ENCODE measurements around the gene HIGD2A. TPM values are rescaled to one million over a fixed set of nuclear protein-coding genes. Genes with fewer than 3 reads are reported as not detected.

Gene HIGD2A
- total RNA-seq, 1 donor from 2014 or later, result 103 TPM

DNA sequence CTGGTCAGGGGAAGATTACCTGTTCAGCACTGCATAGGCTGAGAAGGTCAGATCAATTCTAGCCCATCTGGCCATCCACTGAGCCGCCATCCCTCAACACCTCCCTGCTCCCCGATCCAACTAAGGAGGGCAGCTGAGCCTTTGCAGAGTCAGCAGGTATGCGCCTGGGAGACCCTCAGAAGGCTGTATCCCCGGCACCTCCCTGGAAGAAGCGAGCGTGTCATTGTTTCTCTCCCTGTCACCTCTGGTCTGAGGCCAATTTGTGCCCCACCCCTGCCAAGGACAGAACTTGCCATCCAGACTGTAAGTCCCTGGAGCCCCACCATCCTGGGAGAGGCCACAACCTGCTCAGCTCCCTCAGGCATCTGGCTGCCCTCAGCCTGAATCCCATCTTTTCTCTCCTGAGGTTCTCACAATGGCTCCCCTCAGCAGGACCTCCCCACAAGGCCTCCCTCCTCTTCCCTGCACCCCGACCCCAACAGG, 25.2 kb downstream of the HIGD2A start:
- peaks cover 11% of the 10 kb centered on the region for H3K4me1 ChIP-seq (ENCODE audit: insufficient read depth, low read length)
- no peak overlapping the region for H3K27ac Mint-ChIP-seq (ENCODE audit: unreplicated experiment)
- no peak overlapping the region for H3K4me2 ChIP-seq (ENCODE audit: low read length)
- no peak for FAIRE-seq
- peaks cover under 1% of the 10 kb centered on the region for H3K27me3 ChIP-seq (ENCODE audit: insufficient read depth, low read length)
- H3K36me3 ChIP-seq (ENCODE audit: insufficient read depth, low read length), result no peaks in the 10 kb centered on the region
- H3K9me3 Mint-ChIP-seq (ENCODE audit: unreplicated experiment), result no peaks in the 10 kb centered on the region
- DNase-seq (ENCODE audit: low read depth), result no peak
- peaks cover 6% of the 10 kb centered on the region for H3K36me3 Mint-ChIP-seq (ENCODE audit: low read depth, unreplicated experiment)
- H3K4me3 Mint-ChIP-seq (ENCODE audit: unreplicated experiment), result no peak overlapping the region
- no peak overlapping the region for H3K27ac ChIP-seq (ENCODE audit: low read depth, low read length)
- no peaks in the 10 kb centered on the region for H3K9me3 ChIP-seq (ENCODE audit: insufficient read depth, low read depth, low read length)
- no peaks in the 10 kb centered on the region for H3K27me3 Mint-ChIP-seq (ENCODE audit: low read depth, unreplicated experiment)
- H2AFZ ChIP-seq (ENCODE audit: low read depth, low read length), result no peak overlapping the region
- peaks cover 28% of the 10 kb centered on the region for H3K79me2 ChIP-seq (ENCODE audit: insufficient read depth, low read length)
- H4K20me1 ChIP-seq (ENCODE audit: insufficient read depth, low read length), result peaks cover 54% of the 10 kb centered on the region
- H3K4me3 ChIP-seq (ENCODE audit: insufficient read depth, low read depth, low read length), result no peak overlapping the region
- TF ChIP-seq EZH2 (IDR thresholded peaks at IDR 0.05; ENCODE audit: insufficient read depth, low read length), result no peak
- TF ChIP-seq, protein P1, sequence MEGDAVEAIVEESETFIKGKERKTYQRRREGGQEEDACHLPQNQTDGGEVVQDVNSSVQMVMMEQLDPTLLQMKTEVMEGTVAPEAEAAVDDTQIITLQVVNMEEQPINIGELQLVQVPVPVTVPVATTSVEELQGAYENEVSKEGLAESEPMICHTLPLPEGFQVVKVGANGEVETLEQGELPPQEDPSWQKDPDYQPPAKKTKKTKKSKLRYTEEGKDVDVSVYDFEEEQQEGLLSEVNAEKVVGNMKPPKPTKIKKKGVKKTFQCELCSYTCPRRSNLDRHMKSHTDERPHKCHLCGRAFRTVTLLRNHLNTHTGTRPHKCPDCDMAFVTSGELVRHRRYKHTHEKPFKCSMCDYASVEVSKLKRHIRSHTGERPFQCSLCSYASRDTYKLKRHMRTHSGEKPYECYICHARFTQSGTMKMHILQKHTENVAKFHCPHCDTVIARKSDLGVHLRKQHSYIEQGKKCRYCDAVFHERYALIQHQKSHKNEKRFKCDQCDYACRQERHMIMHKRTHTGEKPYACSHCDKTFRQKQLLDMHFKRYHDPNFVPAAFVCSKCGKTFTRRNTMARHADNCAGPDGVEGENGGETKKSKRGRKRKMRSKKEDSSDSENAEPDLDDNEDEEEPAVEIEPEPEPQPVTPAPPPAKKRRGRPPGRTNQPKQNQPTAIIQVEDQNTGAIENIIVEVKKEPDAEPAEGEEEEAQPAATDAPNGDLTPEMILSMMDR (IDR thresholded peaks at IDR 0.05; ENCODE audit: insufficient read depth, low read depth, low read length), result no peak
- H3K4me1 Mint-ChIP-seq (ENCODE audit: low read depth, unreplicated experiment), result peaks cover 29% of the 10 kb centered on the region
- H3K9ac ChIP-seq (ENCODE audit: low read length), result no peak overlapping the region

DNA sequence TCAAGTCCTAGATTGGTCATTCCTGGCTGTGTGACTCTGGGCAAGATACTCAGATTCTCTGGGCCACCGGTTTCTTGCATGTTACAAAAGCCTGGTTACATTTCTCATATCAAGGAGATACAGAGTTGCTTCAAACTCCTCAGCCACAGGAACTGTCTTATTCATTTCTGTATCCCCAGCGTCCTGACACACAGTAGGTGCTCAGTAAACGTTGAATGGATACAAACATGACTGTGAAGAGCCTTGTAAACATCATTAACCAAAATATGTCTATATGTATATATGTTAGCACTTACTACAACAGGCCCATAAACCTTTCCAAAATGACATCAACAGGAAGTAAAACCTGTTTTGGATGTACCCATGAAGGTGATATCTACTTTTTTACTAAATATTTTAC, 26.2 kb downstream of the HIGD2A start:
- H3K4me3 ChIP-seq (ENCODE audit: insufficient read depth, low read depth, low read length), result no peak overlapping the region
- TF ChIP-seq, protein P1 (IDR thresholded peaks at IDR 0.05; ENCODE audit: insufficient read depth, low read depth, low read length), result no peak
- no peak for TF ChIP-seq EZH2 (IDR thresholded peaks at IDR 0.05; ENCODE audit: insufficient read depth, low read length)

GRCh38 chr5:176415240-176415951, 26.8 kb downstream of the HIGD2A start:
- peaks cover 11% of the 10 kb centered on the region for H3K4me1 ChIP-seq (ENCODE audit: insufficient read depth, low read length)
- peaks cover 2% of the 10 kb centered on the region for H3K27me3 ChIP-seq (ENCODE audit: insufficient read depth, low read length)
- peak overlapping the region; percentile 96 for H2AFZ ChIP-seq (ENCODE audit: low read depth, low read length)
- H3K4me1 Mint-ChIP-seq (ENCODE audit: low read depth, unreplicated experiment), result peaks cover 29% of the 10 kb centered on the region
- peak overlapping the region; percentile 90 for H3K9ac ChIP-seq (ENCODE audit: low read length)
- H3K4me3 Mint-ChIP-seq (ENCODE audit: unreplicated experiment), result peak overlapping the region; percentile 86
- peak overlapping the region; percentile 75 for H3K4me3 ChIP-seq (ENCODE audit: insufficient read depth, low read depth, low read length)
- FAIRE-seq (no peak), DNase-seq (ENCODE audit: low read depth) (no peak)
- H3K79me2 ChIP-seq (ENCODE audit: insufficient read depth, low read length), result peaks cover 28% of the 10 kb centered on the region
- no peaks in the 10 kb centered on the region for H3K9me3 ChIP-seq (ENCODE audit: insufficient read depth, low read depth, low read length)
- peaks cover 2% of the 10 kb centered on the region for H3K36me3 Mint-ChIP-seq (ENCODE audit: low read depth, unreplicated experiment)
- H3K9me3 Mint-ChIP-seq (ENCODE audit: unreplicated experiment), result peaks cover 3% of the 10 kb centered on the region
- peak overlapping the region; percentile 41 for H3K27ac Mint-ChIP-seq (ENCODE audit: unreplicated experiment)
- H3K36me3 ChIP-seq (ENCODE audit: insufficient read depth, low read length), result no peaks in the 10 kb centered on the region
- peaks cover 48% of the 10 kb centered on the region for H4K20me1 ChIP-seq (ENCODE audit: insufficient read depth, low read length)
- H3K27me3 Mint-ChIP-seq (ENCODE audit: low read depth, unreplicated experiment), result peaks cover 2% of the 10 kb centered on the region
- peak overlapping the region; percentile 93 for H3K4me2 ChIP-seq (ENCODE audit: low read length)
- H3K27ac ChIP-seq (ENCODE audit: low read depth, low read length), result peak overlapping the region; percentile 72
- TF ChIP-seq, protein P1 (IDR thresholded peaks at IDR 0.05; ENCODE audit: insufficient read depth, low read depth, low read length), result no peak
- no peak for TF ChIP-seq EZH2 (IDR thresholded peaks at IDR 0.05; ENCODE audit: insufficient read depth, low read length)

More for the DNA sequence above, 26.2 kb downstream of the HIGD2A start:
- no peaks in the 10 kb centered on the region for H3K36me3 ChIP-seq (ENCODE audit: insufficient read depth, low read length)
- peaks cover 6% of the 10 kb centered on the region for H3K36me3 Mint-ChIP-seq (ENCODE audit: low read depth, unreplicated experiment)
- no peak overlapping the region for H2AFZ ChIP-seq (ENCODE audit: low read depth, low read length)
- peaks cover 11% of the 10 kb centered on the region for H3K4me1 ChIP-seq (ENCODE audit: insufficient read depth, low read length)
- H3K4me3 Mint-ChIP-seq (ENCODE audit: unreplicated experiment), result peak overlapping the region; percentile 86
- FAIRE-seq (no peak), DNase-seq (ENCODE audit: low read depth) (no peak)
- no peak overlapping the region for H3K27ac ChIP-seq (ENCODE audit: low read depth, low read length)
- H3K79me2 ChIP-seq (ENCODE audit: insufficient read depth, low read length), result peaks cover 28% of the 10 kb centered on the region
- no peaks in the 10 kb centered on the region for H3K9me3 Mint-ChIP-seq (ENCODE audit: unreplicated experiment)
- H3K27me3 Mint-ChIP-seq (ENCODE audit: low read depth, unreplicated experiment), result no peaks in the 10 kb centered on the region
- H4K20me1 ChIP-seq (ENCODE audit: insufficient read depth, low read length), result peaks cover 54% of the 10 kb centered on the region
- peaks cover 29% of the 10 kb centered on the region for H3K4me1 Mint-ChIP-seq (ENCODE audit: low read depth, unreplicated experiment)
- no peak overlapping the region for H3K4me2 ChIP-seq (ENCODE audit: low read length)
- no peak overlapping the region for H3K9ac ChIP-seq (ENCODE audit: low read length)
- no peak overlapping the region for H3K27ac Mint-ChIP-seq (ENCODE audit: unreplicated experiment)
- H3K27me3 ChIP-seq (ENCODE audit: insufficient read depth, low read length), result peaks cover 2% of the 10 kb centered on the region
- no peaks in the 10 kb centered on the region for H3K9me3 ChIP-seq (ENCODE audit: insufficient read depth, low read depth, low read length)

Measured in astrocyte (in vitro differentiated cells and primary cell).